Measurements from ENCODE around the gene EP400.

Gene EP400

GRCh38 chr12:132084621-132085290 is 135.0 kb downstream of the EP400 start:
- Histone ChIP-seq H2AK5ac (ENCODE audit: low read depth, low read length) (peak overlapping the region; percentile 37), H3K4me2 (ENCODE audit: insufficient read depth, low read length, poor library complexity, severe bottlenecking) (peak overlapping the region; percentile 80), H3K4me3 (ENCODE audit: low read length in 2 of 2) (peak overlapping the region; percentile 88 to 99), H3K18ac (ENCODE audit: low read length) (peak overlapping the region; percentile 97), H3K4me1 (ENCODE audit: control insufficient read depth in 2 of 2, insufficient read depth in 1 of 2, low read depth in 1 of 2, low read length in 2 of 2) (peaks cover 8 to 9% of the 10 kb centered on the region in 2 donors), H4K91ac (ENCODE audit: low read depth, low read length, poor library complexity) (no peak overlapping the region), H2BK5ac (ENCODE audit: low read length) (no peak overlapping the region), H2BK12ac (ENCODE audit: low read length) (no peak overlapping the region), H2BK15ac (ENCODE audit: low read length) (peak overlapping the region; percentile 49), H3K14ac (ENCODE audit: low read length) (no peak overlapping the region), H2BK120ac (ENCODE audit: low read depth, low read length) (no peak overlapping the region), H3K36me3 (replicated peaks in 1 of 2; ENCODE audit: control insufficient read depth in 2 of 2, insufficient read depth in 2 of 2, low read length in 2 of 2) (peaks cover 4 to 40% of the 10 kb centered on the region in 2 donors), H3K27ac (replicated peaks; ENCODE audit: low read length) (peak overlapping the region; percentile 78), H3K9me3 (replicated peaks in 1 of 2; ENCODE audit: control insufficient read depth in 2 of 2, insufficient read depth in 1 of 2, low read depth in 1 of 2, low read length in 2 of 2) (peaks cover 0 to 3% of the 10 kb centered on the region in 2 donors), H3K79me1 (ENCODE audit: low read depth, low read length) (peaks cover 2% of the 10 kb centered on the region), H3K4ac (ENCODE audit: low read length) (no peak overlapping the region), H3K27me3 (ENCODE audit: control insufficient read depth in 3 of 3, insufficient read depth in 3 of 3, low read depth in 1 of 3, low read length in 3 of 3) (no peaks in the 10 kb centered on the region), H2AFZ (ENCODE audit: low read length) (peak overlapping the region; percentile 90), H3K9ac (ENCODE audit: low read depth, low read length, poor library complexity) (peak overlapping the region; percentile 92), H4K8ac (ENCODE audit: low read depth, low read length) (no peak overlapping the region), H3K23ac (ENCODE audit: low read depth, low read length, poor library complexity) (peak overlapping the region; percentile 99)
- WGBS, 2 donors (ENCODE audit: extremely low coverage in 2 of 2, insufficient read length in 2 of 2, insufficient replicate concordance in 1 of 2), result no CpG with 5 or more reads among the region's 49 CpGs
- DNase-seq (ENCODE audit: low spot score), result peak; percentile 71

GRCh38 chr12:132085291-132085635 is 135.5 kb downstream of the EP400 start:
- peaks cover 2% of the 10 kb centered on the region for H3K79me1 ChIP-seq (ENCODE audit: low read depth, low read length)
- peak overlapping the region; percentile 69 to 88 for H3K4me3 ChIP-seq (ENCODE audit: low read length in 2 of 2)
- H2BK12ac ChIP-seq (ENCODE audit: low read length), result no peak overlapping the region
- no CpG with 5 or more reads among the region's 6 CpGs for WGBS, 2 donors (ENCODE audit: extremely low coverage in 2 of 2, insufficient read length in 2 of 2, insufficient replicate concordance in 1 of 2)
- peak overlapping the region; percentile 60 for H3K18ac ChIP-seq (ENCODE audit: low read length)
- H4K91ac ChIP-seq (ENCODE audit: low read depth, low read length, poor library complexity), result no peak overlapping the region
- H3K9me3 ChIP-seq (replicated peaks in 1 of 2; ENCODE audit: control insufficient read depth in 2 of 2, insufficient read depth in 1 of 2, low read depth in 1 of 2, low read length in 2 of 2), result peaks cover 0 to 3% of the 10 kb centered on the region in 2 donors
- no peaks in the 10 kb centered on the region for H3K27me3 ChIP-seq (ENCODE audit: control insufficient read depth in 3 of 3, insufficient read depth in 3 of 3, low read depth in 1 of 3, low read length in 3 of 3)
- peak overlapping the region; percentile 30 for H3K9ac ChIP-seq (ENCODE audit: low read depth, low read length, poor library complexity)
- H2BK120ac ChIP-seq (ENCODE audit: low read depth, low read length), result no peak overlapping the region
- no peak for DNase-seq (ENCODE audit: low spot score)
- H2AFZ ChIP-seq (ENCODE audit: low read length), result peak overlapping the region; percentile 90
- H3K4me1 ChIP-seq (ENCODE audit: control insufficient read depth in 2 of 2, insufficient read depth in 1 of 2, low read depth in 1 of 2, low read length in 2 of 2), result peaks cover 8 to 9% of the 10 kb centered on the region in 2 donors
- no peak overlapping the region for H3K23ac ChIP-seq (ENCODE audit: low read depth, low read length, poor library complexity)
- peak overlapping the region; percentile 80 for H3K4me2 ChIP-seq (ENCODE audit: insufficient read depth, low read length, poor library complexity, severe bottlenecking)
- H2BK15ac ChIP-seq (ENCODE audit: low read length), result no peak overlapping the region
- H2AK5ac ChIP-seq (ENCODE audit: low read depth, low read length), result peak overlapping the region; percentile 11
- H2BK5ac ChIP-seq (ENCODE audit: low read length), result no peak overlapping the region
- H3K27ac ChIP-seq (replicated peaks; ENCODE audit: low read length), result no peak overlapping the region
- H3K4ac ChIP-seq (ENCODE audit: low read length), result no peak overlapping the region
- H3K36me3 ChIP-seq (replicated peaks in 1 of 2; ENCODE audit: control insufficient read depth in 2 of 2, insufficient read depth in 2 of 2, low read length in 2 of 2), result peaks cover 4 to 39% of the 10 kb centered on the region in 2 donors
- no peak overlapping the region for H3K14ac ChIP-seq (ENCODE audit: low read length)
- no peak overlapping the region for H4K8ac ChIP-seq (ENCODE audit: low read depth, low read length)

- no CpG with 5 or more reads among the region's 4 CpGs for WGBS, 2 donors (ENCODE audit: extremely low coverage in 2 of 2, insufficient read length in 2 of 2, insufficient replicate concordance in 1 of 2)
Observed at GRCh38 chr12:132089407-132089910, 139.7 kb downstream of the EP400 start.

GRCh38 chr12:132094269-132094891 is 144.6 kb downstream of the EP400 start:
- no peak overlapping the region for H4K8ac ChIP-seq (ENCODE audit: low read depth, low read length)
- H2BK5ac ChIP-seq (ENCODE audit: low read length), result no peak overlapping the region
- no peak overlapping the region for H2BK12ac ChIP-seq (ENCODE audit: low read length)
- no peak overlapping the region for H2BK120ac ChIP-seq (ENCODE audit: low read depth, low read length)
- H3K9ac ChIP-seq (ENCODE audit: low read depth, low read length, poor library complexity), result no peak overlapping the region
- no peak overlapping the region for H4K91ac ChIP-seq (ENCODE audit: low read depth, low read length, poor library complexity)
- H3K4me3 ChIP-seq (ENCODE audit: low read length in 2 of 2), result no peak overlapping the region
- no peak overlapping the region for H2AK5ac ChIP-seq (ENCODE audit: low read depth, low read length)
- peak overlapping the region; percentile 20 for H3K23ac ChIP-seq (ENCODE audit: low read depth, low read length, poor library complexity)
- H2AFZ ChIP-seq (ENCODE audit: low read length), result no peak overlapping the region
- H3K4ac ChIP-seq (ENCODE audit: low read length), result no peak overlapping the region
- no peak overlapping the region for H2BK15ac ChIP-seq (ENCODE audit: low read length)
- H3K18ac ChIP-seq (ENCODE audit: low read length), result peak overlapping the region; percentile 48
- no peaks in the 10 kb centered on the region for H3K27me3 ChIP-seq (ENCODE audit: control insufficient read depth in 3 of 3, insufficient read depth in 3 of 3, low read depth in 1 of 3, low read length in 3 of 3)
- WGBS, 2 donors (ENCODE audit: extremely low coverage in 2 of 2, insufficient read length in 2 of 2, insufficient replicate concordance in 1 of 2), result no CpG with 5 or more reads among the region's 16 CpGs
- no peak overlapping the region for H3K27ac ChIP-seq (replicated peaks; ENCODE audit: low read length)
- H3K79me1 ChIP-seq (ENCODE audit: low read depth, low read length), result no peaks in the 10 kb centered on the region
- H3K4me1 ChIP-seq (ENCODE audit: control insufficient read depth in 2 of 2, insufficient read depth in 1 of 2, low read depth in 1 of 2, low read length in 2 of 2), result no peaks in the 10 kb centered on the region
- H3K14ac ChIP-seq (ENCODE audit: low read length), result no peak overlapping the region
- H3K4me2 ChIP-seq (ENCODE audit: insufficient read depth, low read length, poor library complexity, severe bottlenecking), result no peak overlapping the region
- H3K36me3 ChIP-seq (replicated peaks in 1 of 2; ENCODE audit: control insufficient read depth in 2 of 2, insufficient read depth in 2 of 2, low read length in 2 of 2), result peaks cover 5 to 65% of the 10 kb centered on the region in 2 donors
- H3K9me3 ChIP-seq (replicated peaks in 1 of 2; ENCODE audit: control insufficient read depth in 2 of 2, insufficient read depth in 1 of 2, low read depth in 1 of 2, low read length in 2 of 2), result peaks cover 0 to 10% of the 10 kb centered on the region in 2 donors
- no peak for DNase-seq (ENCODE audit: low spot score)

More at GRCh38 chr12:132089407-132089910, 139.7 kb downstream of the EP400 start:
- Histone ChIP-seq H3K9ac (ENCODE audit: low read depth, low read length, poor library complexity) (no peak overlapping the region), H3K14ac (ENCODE audit: low read length) (no peak overlapping the region), H2AFZ (ENCODE audit: low read length) (no peak overlapping the region), H3K79me1 (ENCODE audit: low read depth, low read length) (peaks cover 2% of the 10 kb centered on the region), H3K27ac (replicated peaks; ENCODE audit: low read length) (no peak overlapping the region), H4K8ac (ENCODE audit: low read depth, low read length) (no peak overlapping the region), H2AK5ac (ENCODE audit: low read depth, low read length) (no peak overlapping the region), H3K4me2 (ENCODE audit: insufficient read depth, low read length, poor library complexity, severe bottlenecking) (no peak overlapping the region), H2BK5ac (ENCODE audit: low read length) (no peak overlapping the region), H3K4me1 (ENCODE audit: control insufficient read depth in 2 of 2, insufficient read depth in 1 of 2, low read depth in 1 of 2, low read length in 2 of 2) (peaks cover 5 to 6% of the 10 kb centered on the region in 2 donors), H3K9me3 (replicated peaks in 1 of 2; ENCODE audit: control insufficient read depth in 2 of 2, insufficient read depth in 1 of 2, low read depth in 1 of 2, low read length in 2 of 2) (peaks cover 0 to 3% of the 10 kb centered on the region in 2 donors), H2BK120ac (ENCODE audit: low read depth, low read length) (no peak overlapping the region), H2BK15ac (ENCODE audit: low read length) (no peak overlapping the region), H3K36me3 (replicated peaks in 1 of 2; ENCODE audit: control insufficient read depth in 2 of 2, insufficient read depth in 2 of 2, low read length in 2 of 2) (peaks cover 8 to 63% of the 10 kb centered on the region in 2 donors), H4K91ac (ENCODE audit: low read depth, low read length, poor library complexity) (no peak overlapping the region), H2BK12ac (ENCODE audit: low read length) (no peak overlapping the region), H3K4me3 (ENCODE audit: low read length in 2 of 2) (no peak overlapping the region), H3K27me3 (ENCODE audit: control insufficient read depth in 3 of 3, insufficient read depth in 3 of 3, low read depth in 1 of 3, low read length in 3 of 3) (no peaks in the 10 kb centered on the region), H3K4ac (ENCODE audit: low read length) (no peak overlapping the region), H3K18ac (ENCODE audit: low read length) (no peak overlapping the region), H3K23ac (ENCODE audit: low read depth, low read length, poor library complexity) (no peak overlapping the region)
- no peak for DNase-seq (ENCODE audit: low spot score)
